Measurements from ENCODE around the gene TSPAN19. TPM values are rescaled to one million over a fixed set of nuclear protein-coding genes. Genes with fewer than 3 reads are reported as not detected.

The TSPAN19 gene
- total RNA-seq, 4 donors from 2014 or later: not detected

GRCh38 chr12:85000729-85001128, 35.3 kb downstream of the TSPAN19 start:
- no peak for DNase-seq (ENCODE audit: low spot score in 2 of 2)
- 46 to 50% methylated on average over 2 of the region's 2 CpGs for WGBS, 2 donors
- intact Hi-C loops (cut with DNase I; ENCODE audit: low total_unique reads): no loop called here
- no peak overlapping the region for H3K4me3 ChIP-seq (ENCODE audit: low read depth, poor library complexity, severe bottlenecking)
- no peak for TF ChIP-seq CTCF (IDR thresholded peaks at IDR 0.05)
- TF ChIP-seq POLR2A (IDR thresholded peaks at IDR 0.05): no peak

- no peak overlapping the region for H3K4me3 ChIP-seq (ENCODE audit: low read depth, poor library complexity, severe bottlenecking)
- intact Hi-C loops (cut with DNase I; ENCODE audit: low total_unique reads): no loop called here
- DNase-seq (ENCODE audit: low spot score in 2 of 2): no peak
- TF ChIP-seq CTCF (IDR thresholded peaks at IDR 0.05) (no peak), POLR2A (IDR thresholded peaks at IDR 0.05) (no peak)
These were observed 37.7 kb downstream of the TSPAN19 start for GRCh38 chr12:84998341-84998740.

- 68 to 100% methylated on average over 1 of the region's 1 CpG for WGBS, 2 donors
- no peak for TF ChIP-seq POLR2A (IDR thresholded peaks at IDR 0.05)
- H3K4me3 ChIP-seq (ENCODE audit: low read depth, poor library complexity, severe bottlenecking): no peak overlapping the region
- intact Hi-C loops (cut with DNase I; ENCODE audit: low total_unique reads): no loop called here
- DNase-seq (ENCODE audit: low spot score in 2 of 2): no peak
These were observed 39.3 kb downstream of the TSPAN19 start for GRCh38 chr12:84996759-84997158.

GRCh38 chr12:84995641-84996040, 40.4 kb downstream of the TSPAN19 start:
- 87% methylated on average over 2 of the region's 2 CpGs for WGBS, 2 donors
- TF ChIP-seq POLR2A (IDR thresholded peaks at IDR 0.05): no peak
- TF ChIP-seq CTCF (IDR thresholded peaks at IDR 0.05): no peak
- no peak for DNase-seq (ENCODE audit: low spot score in 2 of 2)
- intact Hi-C loops (cut with DNase I; ENCODE audit: low total_unique reads): no loop called here
- no peak overlapping the region for H3K4me3 ChIP-seq (ENCODE audit: low read depth, poor library complexity, severe bottlenecking)

GRCh38 chr12:84994426-84994825, 41.7 kb downstream of the TSPAN19 start:
- DNase-seq (ENCODE audit: low spot score in 2 of 2): no peak
- TF ChIP-seq POLR2A (IDR thresholded peaks at IDR 0.05): no peak
- TF ChIP-seq CTCF (IDR thresholded peaks at IDR 0.05): no peak
- intact Hi-C loops (cut with DNase I; ENCODE audit: low total_unique reads): no loop called here
- no peak overlapping the region for H3K4me3 ChIP-seq (ENCODE audit: low read depth, poor library complexity, severe bottlenecking)

GRCh38 chr12:84986586-84986985, 49.5 kb downstream of the TSPAN19 start:
- DNase-seq (ENCODE audit: low spot score in 2 of 2): no peak
- H3K4me3 ChIP-seq (ENCODE audit: low read depth, poor library complexity, severe bottlenecking): no peak overlapping the region
- intact Hi-C loops (cut with DNase I; ENCODE audit: low total_unique reads): no loop called here
- TF ChIP-seq POLR2A (IDR thresholded peaks at IDR 0.05): no peak
- no peak for TF ChIP-seq CTCF (IDR thresholded peaks at IDR 0.05)
- WGBS, 2 donors: 60 to 61% methylated on average over 3 of the region's 3 CpGs
